ENCODE data around the gene SRA1.
A peak's percentile ranks its signal among the peaks of the same experiment; 100 is the strongest.
"Not testable (repeated sequence)": the region's sequence is repeated elsewhere in the genome, so short reads cannot be mapped to it uniquely, and the experiment has no call there.

The SRA1 gene

DNA sequence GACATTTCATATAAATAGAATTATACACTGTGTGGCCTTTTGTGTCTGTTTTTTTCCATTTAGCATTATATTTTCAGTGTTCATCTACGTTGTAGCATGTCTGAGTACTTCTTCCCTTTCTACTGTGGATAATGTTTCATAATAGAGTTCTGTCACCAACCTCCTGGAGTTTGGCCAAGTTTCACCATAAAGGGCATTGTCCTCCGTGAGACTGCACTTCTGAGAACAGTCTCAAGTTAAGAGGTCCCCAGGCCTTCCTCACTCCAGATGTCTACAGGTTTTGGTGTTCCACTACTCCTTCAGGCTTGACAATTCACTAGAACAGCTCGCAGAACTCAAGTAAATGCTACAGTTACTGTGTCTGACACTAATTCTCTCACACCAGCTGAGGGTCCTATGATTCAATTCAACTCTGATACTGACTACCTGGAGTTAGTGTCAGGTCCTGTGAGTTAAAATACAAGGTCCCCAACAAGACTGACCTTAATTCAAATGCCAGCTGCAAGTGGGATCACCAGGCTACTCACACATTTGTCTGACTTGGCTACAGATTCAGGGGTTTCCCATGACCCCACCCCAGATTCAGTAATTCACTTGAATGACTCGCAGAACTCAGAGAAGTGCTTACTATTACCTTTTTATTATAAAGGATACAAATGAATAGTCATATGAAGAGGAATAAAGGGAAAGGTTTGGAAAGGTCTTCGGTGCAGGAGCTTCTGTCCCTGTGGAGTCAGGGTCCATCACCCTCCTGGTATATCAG is 38.4 kb upstream of the SRA1 start:
- no peak for TF ChIP-seq FOXP2 (optimal IDR thresholded peaks at IDR 0.05; ENCODE audit: control extremely low read depth, extremely low read length, insufficient read depth)
- TF ChIP-seq EZH2 (IDR thresholded peaks at IDR 0.05): no peak
- TF ChIP-seq POLR2AphosphoS5 (IDR thresholded peaks at IDR 0.05; ENCODE audit: borderline replicate concordance, low read depth, low read length): no peak
- Histone ChIP-seq H3K27ac (no peak overlapping the region), H3K9ac (ENCODE audit: insufficient read length) (no peak overlapping the region), H3K9me3 (ENCODE audit: low read depth, low read length) (no peaks in the 10 kb centered on the region), H3K36me3 (ENCODE audit: insufficient read depth, low read length) (no peaks in the 10 kb centered on the region), H3K4me3 (no peak overlapping the region)
- DNase-seq (ENCODE audit: low read depth, low spot score): no peak

DNA sequence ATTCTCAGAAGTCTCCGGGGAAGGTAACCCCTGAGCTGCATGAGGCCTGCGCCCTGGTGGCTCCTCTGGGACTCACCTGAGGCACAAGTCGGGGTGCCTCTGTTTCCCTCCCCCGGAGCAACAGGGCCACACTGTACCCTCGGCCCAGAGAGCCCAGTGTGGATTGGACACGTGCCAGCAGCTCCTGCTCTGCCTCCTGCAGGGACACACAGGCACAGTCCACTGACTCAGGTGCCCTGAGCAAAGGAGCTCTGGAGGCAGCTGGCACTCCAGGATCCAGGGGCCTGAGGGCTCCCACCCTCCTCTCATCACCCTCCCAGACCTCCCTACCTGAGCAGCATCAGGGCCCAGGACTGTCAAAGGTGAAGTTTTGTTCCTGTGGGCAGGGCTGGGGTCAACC is 36.9 kb upstream of the SRA1 start:
- H3K27ac ChIP-seq: no peak overlapping the region
- no peaks in the 10 kb centered on the region for H3K36me3 ChIP-seq (ENCODE audit: insufficient read depth, low read length)
- DNase-seq (ENCODE audit: low read depth, low spot score): no peak
- no peak overlapping the region for H3K9ac ChIP-seq (ENCODE audit: insufficient read length)
- H3K9me3 ChIP-seq (ENCODE audit: low read depth, low read length): no peaks in the 10 kb centered on the region
- no peak for TF ChIP-seq EZH2 (IDR thresholded peaks at IDR 0.05)
- TF ChIP-seq POLR2AphosphoS5 (IDR thresholded peaks at IDR 0.05; ENCODE audit: borderline replicate concordance, low read depth, low read length): no peak
- no peak for TF ChIP-seq FOXP2 (optimal IDR thresholded peaks at IDR 0.05; ENCODE audit: control extremely low read depth, extremely low read length, insufficient read depth)
- no peak overlapping the region for H3K4me3 ChIP-seq

DNA sequence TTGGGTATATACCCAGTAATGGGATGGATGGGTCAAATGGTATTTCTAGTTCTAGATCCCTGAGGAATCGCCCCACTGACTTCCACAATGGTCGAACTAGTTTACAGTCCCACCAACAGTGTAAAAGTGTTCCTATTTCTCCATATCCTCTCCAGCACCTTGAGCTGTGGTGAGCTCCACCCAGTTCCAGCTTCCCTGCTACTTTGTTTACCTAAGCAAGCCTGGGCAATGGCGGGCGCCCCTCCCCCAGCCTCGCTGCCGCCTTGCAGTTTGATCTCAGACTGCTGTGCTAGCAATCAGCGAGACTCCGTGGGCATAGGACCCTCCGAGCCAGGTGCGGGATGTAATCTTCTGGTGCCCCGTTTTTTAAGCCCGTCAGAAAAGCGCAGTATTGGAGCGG is 35.8 kb upstream of the SRA1 start:
- not testable (repeated sequence) for H3K27ac ChIP-seq; H3K4me3 ChIP-seq; H3K9ac ChIP-seq (ENCODE audit: insufficient read length); H3K9me3 ChIP-seq (ENCODE audit: low read depth, low read length); H3K36me3 ChIP-seq (ENCODE audit: insufficient read depth, low read length); DNase-seq (ENCODE audit: low read depth, low spot score)

DNA sequence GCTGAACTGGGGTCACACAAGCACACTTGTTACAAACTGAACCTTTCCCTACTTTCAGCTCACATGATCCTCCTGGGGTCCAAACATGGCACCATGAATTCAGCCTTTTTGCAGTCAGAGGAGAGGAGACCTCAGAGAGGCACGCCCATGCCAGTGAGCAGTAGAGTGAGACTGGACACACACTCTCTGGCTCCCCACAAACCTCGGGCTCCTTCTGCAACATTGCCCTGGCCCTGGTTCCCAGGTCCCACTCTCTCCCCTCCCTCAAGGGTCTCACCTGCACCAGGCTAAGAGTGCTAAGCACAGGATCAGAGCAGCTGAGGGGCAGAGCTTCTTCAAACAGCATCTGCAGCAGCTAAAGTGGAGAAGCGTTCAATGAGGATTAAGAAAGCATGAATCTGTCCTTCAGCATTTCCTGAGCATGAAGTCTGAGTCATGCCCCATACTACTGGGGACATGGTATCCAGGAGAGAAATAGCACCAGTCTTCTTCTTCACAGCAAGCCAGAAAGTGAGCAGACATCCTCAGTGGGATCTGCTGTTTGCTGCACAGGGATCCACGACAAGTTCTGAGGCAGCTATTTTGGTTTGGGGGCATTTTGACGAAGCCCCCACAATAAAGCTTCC is 34.6 kb upstream of the SRA1 start:
- Histone ChIP-seq H3K27ac (no peak overlapping the region), H3K9ac (ENCODE audit: insufficient read length) (no peak overlapping the region), H3K9me3 (ENCODE audit: low read depth, low read length) (no peaks in the 10 kb centered on the region), H3K4me3 (no peak overlapping the region), H3K36me3 (ENCODE audit: insufficient read depth, low read length) (no peaks in the 10 kb centered on the region)
- no peak for DNase-seq (ENCODE audit: low read depth, low spot score)
- no peak for TF ChIP-seq FOXP2 (optimal IDR thresholded peaks at IDR 0.05; ENCODE audit: control extremely low read depth, extremely low read length, insufficient read depth)
- TF ChIP-seq POLR2AphosphoS5 (IDR thresholded peaks at IDR 0.05; ENCODE audit: borderline replicate concordance, low read depth, low read length): no peak
- TF ChIP-seq EZH2 (IDR thresholded peaks at IDR 0.05): no peak

DNA sequence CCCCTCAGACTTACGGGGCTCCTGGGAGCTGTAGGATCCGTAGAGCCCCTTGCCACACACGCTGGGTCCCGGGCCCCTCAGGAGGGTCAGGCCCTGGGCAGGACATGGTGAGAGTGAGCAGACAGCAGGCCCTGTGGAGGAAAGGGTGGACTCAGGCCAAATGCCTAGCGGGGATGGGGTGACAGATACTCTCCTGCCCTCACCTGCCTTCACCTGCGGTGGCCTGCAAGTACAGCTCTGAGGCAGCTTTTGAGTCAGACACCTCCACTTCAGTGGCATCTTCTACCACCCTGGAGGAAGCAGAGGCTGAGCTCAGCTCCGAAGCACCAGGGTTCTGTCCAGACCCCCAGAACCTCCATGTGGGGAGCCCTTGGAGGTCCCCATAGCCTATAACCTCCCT is 33.6 kb upstream of the SRA1 start:
- Histone ChIP-seq H3K9ac (ENCODE audit: insufficient read length) (no peak overlapping the region), H3K27ac (no peak overlapping the region), H3K9me3 (ENCODE audit: low read depth, low read length) (no peaks in the 10 kb centered on the region), H3K36me3 (ENCODE audit: insufficient read depth, low read length) (no peaks in the 10 kb centered on the region), H3K4me3 (no peak overlapping the region)
- DNase-seq (ENCODE audit: low read depth, low spot score): no peak
- TF ChIP-seq POLR2AphosphoS5 (IDR thresholded peaks at IDR 0.05; ENCODE audit: borderline replicate concordance, low read depth, low read length): no peak

DNA sequence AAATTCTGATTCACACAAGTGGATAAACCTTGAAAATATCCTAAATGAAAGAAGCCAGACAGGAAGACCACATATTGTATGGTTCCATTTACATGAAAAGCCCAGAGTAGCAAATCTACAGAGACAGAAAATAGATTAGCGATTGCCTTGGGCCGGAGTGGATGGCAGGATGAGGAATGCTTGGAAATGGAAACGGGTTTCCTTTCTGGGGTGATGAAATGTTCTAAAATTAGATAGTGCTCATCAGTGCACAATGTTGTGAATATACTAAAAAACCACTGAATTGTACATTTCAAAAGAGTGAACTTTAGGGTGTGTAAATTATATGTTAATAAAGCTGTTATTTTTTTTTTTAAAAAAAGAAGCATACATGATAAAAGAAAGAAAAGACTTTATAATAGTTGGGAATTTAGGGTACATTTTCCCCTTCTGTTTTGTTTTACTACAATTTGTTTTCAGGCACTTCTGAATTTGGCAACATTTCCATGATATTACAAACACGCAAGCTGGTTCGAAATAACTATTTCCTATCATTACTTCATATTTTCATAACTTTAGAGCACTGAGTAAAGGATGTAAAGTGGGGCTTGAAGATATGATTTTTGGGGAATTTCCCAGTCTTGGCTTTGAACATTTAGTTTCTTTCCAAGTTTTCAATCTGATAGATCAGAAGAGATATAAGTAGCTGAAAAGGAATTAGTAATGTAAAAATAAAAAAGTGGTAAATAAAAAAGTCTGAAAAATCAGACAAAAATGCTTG is 31.2 kb upstream of the SRA1 start:
- Histone ChIP-seq H3K27ac (peak overlapping the region; percentile 12; the same call in 1 of the 2 replicates), H3K4me3 (no peak overlapping the region), H3K36me3 (ENCODE audit: insufficient read depth, low read length) (no peaks in the 10 kb centered on the region), H3K9me3 (ENCODE audit: low read depth, low read length) (no peaks in the 10 kb centered on the region), H3K9ac (ENCODE audit: insufficient read length) (no peak overlapping the region)
- no peak for DNase-seq (ENCODE audit: low read depth, low spot score)
- TF ChIP-seq POLR2AphosphoS5 (IDR thresholded peaks at IDR 0.05; ENCODE audit: borderline replicate concordance, low read depth, low read length) (no peak), EZH2 (IDR thresholded peaks at IDR 0.05) (no peak), FOXP2 (optimal IDR thresholded peaks at IDR 0.05; ENCODE audit: control extremely low read depth, extremely low read length, insufficient read depth) (no peak)

DNA sequence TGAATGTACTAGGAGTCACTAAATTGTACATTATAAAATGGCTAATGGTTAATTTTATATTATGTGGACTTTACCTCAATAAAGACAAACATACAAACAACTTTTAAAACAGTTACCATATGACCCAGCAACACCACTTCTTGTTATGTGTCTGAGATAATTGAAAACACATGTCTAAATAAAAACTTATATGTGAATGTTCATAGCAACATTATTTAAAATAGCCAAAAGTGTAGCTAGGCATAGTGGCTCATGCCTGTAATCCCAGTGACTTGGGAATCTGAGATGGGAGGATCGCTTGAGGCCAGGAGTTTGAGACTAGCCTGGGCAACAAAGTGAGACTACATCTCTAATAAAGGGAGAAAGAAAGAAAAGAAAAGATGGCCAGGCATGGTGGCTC is 30.2 kb upstream of the SRA1 start:
- Histone ChIP-seq H3K9ac (ENCODE audit: insufficient read length) (no peak overlapping the region), H3K27ac (no peak overlapping the region), H3K4me3 (no peak overlapping the region), H3K36me3 (ENCODE audit: insufficient read depth, low read length) (no peaks in the 10 kb centered on the region), H3K9me3 (ENCODE audit: low read depth, low read length) (no peaks in the 10 kb centered on the region)
- TF ChIP-seq POLR2AphosphoS5 (IDR thresholded peaks at IDR 0.05; ENCODE audit: borderline replicate concordance, low read depth, low read length): no peak
- DNase-seq (ENCODE audit: low read depth, low spot score): no peak

DNA sequence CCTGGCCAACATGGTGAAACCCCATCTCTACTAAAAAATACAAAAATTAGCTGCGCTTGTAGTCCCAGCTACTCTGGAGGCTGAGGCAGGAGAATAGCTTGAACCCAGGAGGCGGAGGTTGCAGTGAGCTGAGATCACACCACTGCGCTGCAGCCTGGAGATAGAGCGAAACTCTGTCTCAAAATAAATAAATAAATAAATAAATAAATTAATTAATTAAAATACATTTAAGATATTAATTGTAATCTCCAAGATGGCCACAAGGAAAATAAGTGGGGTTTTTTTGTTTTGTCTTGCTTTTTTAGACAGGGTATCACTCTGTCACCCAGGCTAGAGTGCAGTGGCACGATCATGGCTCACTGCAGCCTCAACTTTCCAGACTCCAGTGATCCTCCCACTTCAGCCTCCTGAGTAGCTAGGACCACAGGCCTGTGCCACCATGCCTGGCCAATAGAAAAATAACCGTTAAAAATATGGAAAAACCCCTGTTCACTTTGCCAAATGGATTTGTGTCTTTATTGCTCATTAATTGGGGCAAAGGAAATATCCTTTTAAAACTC is 22.0 kb upstream of the SRA1 start:
- not testable (repeated sequence) for H3K9me3 ChIP-seq (ENCODE audit: low read depth, low read length); H3K4me3 ChIP-seq; H3K9ac ChIP-seq (ENCODE audit: insufficient read length); H3K36me3 ChIP-seq (ENCODE audit: insufficient read depth, low read length); DNase-seq (ENCODE audit: low read depth, low spot score); H3K27ac ChIP-seq

All from SK-N-MC (cell line).